Upper lobe of right lung (tissue), 1 donor: ENCODE measurements around the gene TMEM229B. TPM values are rescaled to one million over a fixed set of nuclear protein-coding genes. Genes with fewer than 3 reads are reported as not detected.

Experiments
- ATAC-seq: fragments of 200-7000 bp; cut with Tn5 transposase; one replicate; pipeline ENCODE4 v1.9.1; 2020; ENCODE audit warnings: mild to moderate bottlenecking, moderate library complexity
- DNase-seq: peaks from one replicate; pipeline ENCODE4 v3.0.0-alpha.2; 2020
- H3K27ac ChIP-seq: fragments of 200-600 bp; one replicate; pipeline ENCODE4 v1.8.0; 2022
- H3K27me3 ChIP-seq: fragments of 200-600 bp; one replicate; pipeline ENCODE4 v1.8.0; 2022; ENCODE audit warnings: mild to moderate bottlenecking
- H3K36me3 ChIP-seq: fragments of 200-600 bp; one replicate; pipeline ENCODE4 v1.8.0; 2022
- H3K4me1 ChIP-seq: fragments of 200-600 bp; one replicate; pipeline ENCODE4 v1.8.0; 2022
- H3K4me3 ChIP-seq: fragments of 200-600 bp; one replicate; pipeline ENCODE4 v1.8.0; 2022; ENCODE audit warnings: mild to moderate bottlenecking
- H3K9me3 ChIP-seq: fragments of 200-600 bp; one replicate; pipeline ENCODE4 v1.8.0; 2022
- intact Hi-C: fragments of 100-400 bp; cut with DNase I; formaldehyde crosslinking; loops from one replicate; pipeline ENCODE4 v1.11.0; 2022
- total RNA-seq: library from RNA; stranded (reverse); fragmentation: NEBNext Ultra II Directional; extraction: Animal tissue kit (Norgen Biotek cat#: 25700); gene quantifications from one replicate; pipeline ENCODE4 v1.2.1, GENCODE V29; 2021
- TF ChIP-seq, protein P1 (sequence below): fragments of 200-600 bp; IDR thresholded peaks from one replicate; pipeline ENCODE4 v1.8.0; 2022; ENCODE audit warnings: antibody characterized with exemption
- donor health status: DM: no; HTN: yes; CAD: no; lungs with severe emphysema.

Gene TMEM229B
- total RNA-seq, 1 donor from 2014 or later, result 5.4 TPM

- intact Hi-C loops, result no loop called here
- peak overlapping the region; percentile 17 for H3K27ac ChIP-seq
- no peak for ATAC-seq
Measured at GRCh38 chr14:67532606-67532997, 44.1 kb upstream of the TMEM229B start.

GRCh38 chr14:67529947-67530935 is 41.7 kb upstream of the TMEM229B start:
- H3K4me3 ChIP-seq, result no peak overlapping the region
- peak; percentile 57 for ATAC-seq
- intact Hi-C loops, result no loop called here
- no peak overlapping the region for H3K27ac ChIP-seq
- no peaks in the 10 kb centered on the region for H3K36me3 ChIP-seq
- H3K4me1 ChIP-seq, result peaks cover 4% of the 10 kb centered on the region
- TF ChIP-seq, protein P1, sequence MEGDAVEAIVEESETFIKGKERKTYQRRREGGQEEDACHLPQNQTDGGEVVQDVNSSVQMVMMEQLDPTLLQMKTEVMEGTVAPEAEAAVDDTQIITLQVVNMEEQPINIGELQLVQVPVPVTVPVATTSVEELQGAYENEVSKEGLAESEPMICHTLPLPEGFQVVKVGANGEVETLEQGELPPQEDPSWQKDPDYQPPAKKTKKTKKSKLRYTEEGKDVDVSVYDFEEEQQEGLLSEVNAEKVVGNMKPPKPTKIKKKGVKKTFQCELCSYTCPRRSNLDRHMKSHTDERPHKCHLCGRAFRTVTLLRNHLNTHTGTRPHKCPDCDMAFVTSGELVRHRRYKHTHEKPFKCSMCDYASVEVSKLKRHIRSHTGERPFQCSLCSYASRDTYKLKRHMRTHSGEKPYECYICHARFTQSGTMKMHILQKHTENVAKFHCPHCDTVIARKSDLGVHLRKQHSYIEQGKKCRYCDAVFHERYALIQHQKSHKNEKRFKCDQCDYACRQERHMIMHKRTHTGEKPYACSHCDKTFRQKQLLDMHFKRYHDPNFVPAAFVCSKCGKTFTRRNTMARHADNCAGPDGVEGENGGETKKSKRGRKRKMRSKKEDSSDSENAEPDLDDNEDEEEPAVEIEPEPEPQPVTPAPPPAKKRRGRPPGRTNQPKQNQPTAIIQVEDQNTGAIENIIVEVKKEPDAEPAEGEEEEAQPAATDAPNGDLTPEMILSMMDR, result no peak
- peaks cover 5% of the 10 kb centered on the region for H3K27me3 ChIP-seq
- no peak for DNase-seq
- H3K9me3 ChIP-seq, result no peaks in the 10 kb centered on the region

More at GRCh38 chr14:67532606-67532997, 44.1 kb upstream of the TMEM229B start:
- no peaks in the 10 kb centered on the region for H3K36me3 ChIP-seq
- peaks cover 5% of the 10 kb centered on the region for H3K27me3 ChIP-seq
- H3K9me3 ChIP-seq, result no peaks in the 10 kb centered on the region
- peaks cover 4% of the 10 kb centered on the region for H3K4me1 ChIP-seq
- TF ChIP-seq, protein P1, result no peak
- DNase-seq, result no peak
- peak overlapping the region; percentile 65 for H3K4me3 ChIP-seq

GRCh38 chr14:67528276-67528675 is 39.8 kb upstream of the TMEM229B start:
- TF ChIP-seq, protein P1, result no peak
- Histone ChIP-seq H3K9me3 (no peaks in the 10 kb centered on the region), H3K4me3 (no peak overlapping the region), H3K4me1 (peaks cover 8% of the 10 kb centered on the region), H3K36me3 (no peaks in the 10 kb centered on the region), H3K27ac (no peak overlapping the region), H3K27me3 (peaks cover 13% of the 10 kb centered on the region)
- DNase-seq, result no peak
- intact Hi-C loops, result no loop called here
- ATAC-seq, result no peak

- Histone ChIP-seq H3K4me3 (no peak overlapping the region), H3K36me3 (no peaks in the 10 kb centered on the region), H3K4me1 (peaks cover 8% of the 10 kb centered on the region), H3K9me3 (no peaks in the 10 kb centered on the region), H3K27ac (no peak overlapping the region), H3K27me3 (peaks cover 18% of the 10 kb centered on the region)
- ATAC-seq (no peak), DNase-seq (no peak)
- intact Hi-C loops, result no loop called here
- TF ChIP-seq, protein P1, result no peak
Measured at GRCh38 chr14:67527756-67528155, 39.2 kb upstream of the TMEM229B start.

- peak; percentile 83 for ATAC-seq
- DNase-seq, result no peak
Measured at GRCh38 chr14:67526676-67527459, 38.3 kb upstream of the TMEM229B start.

More at GRCh38 chr14:67526676-67527459, 38.3 kb upstream of the TMEM229B start:
- H3K4me1 ChIP-seq, result peaks cover 4% of the 10 kb centered on the region
- H3K4me3 ChIP-seq, result no peak overlapping the region
- intact Hi-C loops, result no loop called here
- H3K27me3 ChIP-seq, result peaks cover 20% of the 10 kb centered on the region
- TF ChIP-seq, protein P1, result peak; percentile 68
- H3K27ac ChIP-seq, result no peak overlapping the region
- no peaks in the 10 kb centered on the region for H3K36me3 ChIP-seq
- H3K9me3 ChIP-seq, result no peaks in the 10 kb centered on the region
